DLD1 (cell line): ENCODE measurements around the gene TP53.

Source experiments
- in situ Hi-C: cut with HindIII; loops from 2 replicates; pipeline ENCODE4 v1.10.0; 2017; ENCODE audit warnings: low sequenced_read_pairs

Gene TP53

DNA sequence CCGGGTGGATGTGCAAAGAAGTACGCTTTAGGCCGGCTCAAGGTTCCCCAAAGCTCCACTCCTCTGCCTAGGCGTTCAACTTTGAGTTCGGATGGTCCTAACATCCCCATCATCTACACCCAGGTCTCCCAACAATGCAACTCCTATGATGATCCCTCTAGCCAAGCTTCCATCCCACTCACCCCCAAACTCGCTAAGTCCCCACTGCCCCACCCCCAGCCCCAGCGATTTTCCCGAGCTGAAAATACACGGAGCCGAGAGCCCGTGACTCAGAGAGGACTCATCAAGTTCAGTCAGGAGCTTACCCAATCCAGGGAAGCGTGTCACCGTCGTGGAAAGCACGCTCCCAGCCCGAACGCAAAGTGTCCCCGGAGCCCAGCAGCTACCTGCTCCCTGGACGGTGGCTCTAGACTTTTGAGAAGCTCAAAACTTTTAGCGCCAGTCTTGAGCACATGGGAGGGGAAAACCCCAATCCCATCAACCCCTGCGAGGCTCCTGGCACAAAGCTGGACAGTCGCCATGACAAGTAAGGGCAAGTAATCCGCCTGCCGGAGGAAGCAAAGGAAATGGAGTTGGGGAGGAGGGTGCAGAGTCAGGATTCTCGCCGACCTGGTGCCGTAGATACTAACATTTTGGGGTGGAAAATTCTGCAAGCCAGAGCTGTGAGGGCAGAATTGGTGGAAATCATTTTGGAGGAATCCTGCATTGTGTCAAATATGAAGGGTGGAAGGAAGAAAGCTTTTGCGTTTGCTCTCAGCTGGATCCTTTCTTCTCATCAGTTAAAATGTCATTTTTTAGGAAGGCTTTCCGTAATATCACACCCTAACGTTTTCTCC lies at the start of gene TP53:
TP53 (minus strand) TSS at position 419 of the 836 bp plus-strand sequence. CDS start 10,896 bp downstream, outside the sequence.
- in situ Hi-C loops = no loop called here

DNA sequence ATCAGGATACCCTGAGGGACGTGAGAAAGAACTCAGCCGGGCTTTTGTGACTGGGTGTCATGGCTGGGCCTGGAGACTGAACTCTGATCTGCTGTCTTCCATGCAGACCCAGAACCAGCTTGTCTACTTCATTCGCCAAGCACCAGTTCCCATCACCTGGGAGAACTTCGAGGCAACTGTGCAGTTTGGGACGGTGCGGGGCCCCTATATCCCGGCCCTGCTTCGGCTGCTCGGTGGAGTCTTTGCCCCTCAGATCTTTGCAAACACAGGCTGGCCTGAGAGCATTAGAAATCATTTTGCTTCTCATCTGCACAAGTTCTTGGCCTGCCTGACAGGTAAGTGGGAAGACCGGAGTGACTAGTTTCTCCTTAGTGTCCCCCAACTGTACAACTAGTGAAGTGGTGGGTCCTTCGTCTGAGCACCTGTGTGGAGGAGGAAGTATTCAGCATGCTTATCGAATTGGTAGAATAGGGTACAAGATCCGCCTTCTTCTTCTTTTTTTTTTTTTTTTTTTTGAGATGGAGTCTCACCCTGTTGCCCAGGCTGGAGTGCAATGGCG lies 45.8 kb upstream of the TP53 start:
- in situ Hi-C loops = no loop called here

DNA sequence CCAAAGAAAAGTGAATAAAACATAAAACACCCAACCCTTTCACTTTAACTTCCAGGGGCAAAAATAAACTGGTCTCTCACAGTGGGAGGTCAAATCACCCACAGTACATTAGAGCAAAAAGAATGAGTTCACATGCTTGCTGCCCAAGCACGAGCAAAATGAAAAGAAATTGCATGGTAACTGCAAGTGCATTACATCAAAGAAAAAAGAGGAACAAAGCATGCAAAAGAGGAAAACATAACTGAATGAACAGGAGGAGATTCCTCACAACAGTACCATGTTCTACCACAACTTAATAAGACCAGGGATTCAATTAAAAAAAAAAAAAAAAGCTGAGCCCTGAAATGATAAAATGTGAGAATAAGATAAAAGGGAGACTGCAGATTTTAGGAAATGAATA lies 42.5 kb upstream of the TP53 start:
- in situ Hi-C loops = no loop called here

DNA sequence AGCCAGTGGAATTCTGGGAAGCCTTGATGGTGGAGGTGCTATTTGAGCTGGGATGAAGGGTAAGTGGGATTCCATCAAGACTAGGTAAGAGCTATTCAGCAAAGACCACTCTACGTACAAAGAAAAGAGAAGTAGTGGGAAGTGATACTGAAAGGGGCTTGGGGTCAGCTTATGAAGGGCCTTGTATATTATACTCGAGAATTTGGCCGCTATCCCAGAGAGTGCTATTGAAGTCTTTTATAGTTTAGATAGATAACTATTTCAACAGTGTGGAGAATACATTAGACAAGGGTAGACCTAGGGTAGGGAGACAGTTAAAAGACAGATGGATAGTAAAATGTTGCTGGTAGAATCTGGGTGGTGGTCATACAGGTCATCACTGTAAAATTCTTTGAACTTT lies 40.6 kb upstream of the TP53 start:
- in situ Hi-C loops = no loop called here

DNA sequence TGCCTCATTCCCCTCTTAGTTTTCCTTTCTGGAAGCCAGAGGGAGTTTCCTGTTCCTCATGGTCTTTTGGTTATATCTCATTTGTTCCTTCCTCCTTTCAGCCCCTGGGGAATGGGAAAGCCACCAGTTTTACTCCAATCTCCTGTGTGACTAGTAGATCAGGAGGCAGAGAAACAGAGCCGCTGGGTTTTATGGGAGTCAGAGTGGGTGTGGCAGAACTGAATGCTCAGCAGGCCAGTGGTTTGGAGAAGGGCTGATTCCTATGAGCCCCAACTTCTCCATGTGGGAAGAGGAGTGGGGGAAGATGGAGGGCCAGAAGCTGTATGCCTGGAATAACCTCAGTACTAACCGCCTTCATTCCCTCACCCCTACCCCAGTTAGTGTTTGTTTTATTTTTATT lies 34.3 kb upstream of the TP53 start:
- in situ Hi-C loops = no loop called here

DNA sequence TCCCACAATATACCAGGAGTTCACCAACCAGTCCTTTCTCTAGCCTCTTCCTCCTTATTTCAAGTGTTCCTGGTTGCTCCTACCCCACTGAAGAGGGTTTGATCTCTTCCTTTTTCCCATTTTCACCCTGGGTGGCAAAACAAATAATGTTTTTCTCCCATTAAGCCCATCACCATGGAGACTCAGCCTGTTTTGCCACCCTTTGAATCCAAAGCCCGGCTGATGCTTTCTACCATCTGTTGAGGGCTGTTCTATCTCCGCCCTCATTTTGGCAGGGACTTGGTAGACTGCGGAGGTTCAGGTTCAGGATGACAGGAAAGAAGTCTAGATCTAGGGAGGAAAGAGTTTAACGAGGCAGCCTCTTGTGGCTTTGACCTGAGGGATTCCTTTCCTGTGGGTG lies 32.8 kb upstream of the TP53 start:
- in situ Hi-C loops = no loop called here

DNA sequence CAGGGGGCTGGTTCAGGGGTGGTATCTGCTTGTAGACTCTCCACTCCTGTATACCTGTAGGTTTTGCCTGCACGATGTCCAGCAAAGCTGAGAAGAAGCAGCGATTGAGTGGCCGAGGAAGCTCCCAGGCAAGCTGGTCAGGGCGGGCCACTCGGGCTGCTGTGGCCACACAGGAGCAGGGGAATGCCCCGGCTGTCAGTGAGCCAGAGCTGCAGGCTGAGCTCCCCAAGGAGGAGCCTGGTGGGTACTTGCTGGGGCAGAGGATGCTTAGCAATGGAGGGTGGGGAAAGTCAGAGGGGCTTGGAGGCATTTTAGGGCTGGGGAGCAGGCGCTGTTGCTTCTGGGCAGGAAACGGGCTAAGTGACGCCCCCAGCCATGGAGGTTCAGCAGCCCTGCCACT lies 32.4 kb upstream of the TP53 start:
- in situ Hi-C loops = no loop called here

DNA sequence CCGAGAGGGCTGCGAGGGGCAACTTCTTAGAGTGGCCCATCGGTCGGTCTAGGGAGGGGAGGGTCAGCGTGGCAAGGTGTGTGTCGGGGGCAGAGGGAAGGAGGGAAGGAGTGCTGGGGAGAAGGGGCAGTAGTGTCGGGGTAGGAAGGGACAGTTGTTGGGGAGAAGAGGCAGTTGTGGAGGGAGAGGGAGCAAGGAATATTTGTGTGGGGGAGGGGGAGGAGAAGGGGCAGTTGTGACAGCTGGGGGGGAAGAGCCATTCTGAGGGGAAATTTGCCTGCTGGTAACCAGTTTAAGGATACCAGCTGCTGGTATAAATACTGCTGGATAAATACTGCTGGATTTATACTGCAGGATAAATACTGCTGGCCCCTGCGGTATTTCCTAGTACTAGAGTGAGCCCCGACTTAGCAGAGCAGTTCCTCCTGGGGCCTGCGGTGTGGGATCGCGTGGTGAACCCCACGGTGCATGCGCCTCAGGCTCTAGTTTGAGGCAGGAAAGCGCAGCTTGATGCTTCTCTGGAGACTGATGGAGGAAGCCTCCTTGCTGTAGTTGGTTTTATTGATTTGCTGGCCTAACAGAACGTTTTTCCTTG lies 30.6 kb upstream of the TP53 start:
- in situ Hi-C loops = no loop called here

DNA sequence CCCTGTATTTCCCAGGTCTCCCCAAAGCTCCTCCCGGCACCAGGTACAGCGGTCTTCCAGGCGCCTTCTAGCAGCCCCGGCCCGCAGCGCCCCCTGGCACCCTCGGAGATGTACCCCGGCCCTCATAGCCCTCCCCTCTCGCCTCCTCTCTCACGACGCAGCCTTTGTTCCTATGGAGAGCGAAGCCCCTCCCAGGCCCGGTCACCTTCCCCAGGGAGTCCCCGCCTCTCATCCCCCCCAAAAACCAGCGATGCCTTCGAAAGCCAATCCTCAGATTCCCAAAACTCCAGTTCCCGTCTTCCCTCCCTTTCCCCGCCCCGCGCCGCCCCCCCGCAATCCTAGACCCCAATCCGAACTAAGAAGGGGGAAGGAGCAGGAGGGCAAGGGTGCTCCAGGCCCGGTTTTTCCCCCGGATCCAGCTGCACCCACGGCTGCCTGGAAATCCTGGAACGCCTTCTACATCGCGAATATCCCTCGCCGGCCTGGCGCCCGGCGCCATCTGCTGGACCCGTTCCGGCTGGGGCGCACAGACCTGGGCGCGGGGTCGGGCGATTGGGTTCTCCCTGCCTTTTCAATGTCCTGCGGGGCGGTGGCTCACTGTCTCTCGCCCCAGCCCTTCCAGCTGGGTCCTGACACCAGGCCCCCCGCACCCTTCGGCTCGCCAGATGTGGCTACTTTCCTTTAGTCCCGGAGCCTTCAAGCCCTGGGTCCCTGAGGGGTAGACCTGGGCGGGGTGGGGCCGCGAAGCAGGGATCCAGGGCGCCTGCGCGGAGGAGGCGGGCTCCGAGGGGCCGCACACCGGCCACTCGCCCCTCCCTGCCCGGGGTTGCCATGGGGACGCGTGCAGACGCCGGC lies 29.8 kb upstream of the TP53 start, which contains the start of gene DNAH2:
DNAH2 (plus strand) TSS at position 844 of the 855 bp plus-strand sequence. CDS start 1,991 bp downstream, outside the sequence.
- in situ Hi-C loops = no loop called here

DNA sequence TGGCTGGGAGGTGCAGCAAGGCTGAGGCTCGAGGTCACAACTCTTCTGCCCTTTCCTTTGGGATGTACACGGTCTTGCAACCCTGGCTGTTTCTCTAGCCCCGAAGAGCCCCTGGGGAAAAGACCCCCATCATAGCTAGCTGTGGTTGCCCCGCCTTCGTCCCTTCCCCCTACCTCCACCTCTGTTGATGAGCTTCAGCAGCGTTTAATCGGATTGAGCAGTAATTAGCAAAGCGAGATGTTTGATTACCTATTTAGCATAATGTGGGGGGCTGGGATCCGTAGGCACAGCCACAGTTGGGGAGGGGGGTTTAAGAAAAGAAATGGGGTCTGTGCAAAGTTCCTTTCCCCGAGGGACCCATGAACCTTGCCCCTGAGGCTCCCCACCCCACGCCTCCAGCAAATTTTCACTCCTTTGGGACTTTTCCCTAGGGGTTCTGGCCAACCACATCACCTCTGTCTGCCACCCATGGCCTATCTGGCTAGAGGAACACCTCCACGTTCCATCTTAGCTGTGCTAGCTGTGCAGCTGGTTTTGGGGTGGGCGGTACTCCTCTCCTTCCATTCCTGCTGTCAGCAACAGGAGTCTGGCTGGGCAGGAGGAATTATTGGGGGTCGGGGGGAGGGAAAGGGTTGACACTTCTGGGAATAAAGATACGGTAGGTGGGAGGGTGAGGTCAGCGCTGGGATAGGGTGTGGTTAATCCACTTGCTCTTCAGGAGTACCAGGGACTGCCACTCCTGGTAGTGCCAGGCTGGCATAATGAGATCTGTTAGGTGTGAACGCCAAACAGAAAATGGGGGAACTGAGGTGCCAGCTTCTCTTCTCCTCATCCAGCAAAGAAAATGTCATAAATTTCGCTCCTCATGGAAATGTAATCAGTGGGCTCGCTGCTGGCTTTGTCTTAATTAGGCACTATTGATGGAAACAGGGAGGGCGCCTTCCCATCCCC lies 28.9 kb upstream of the TP53 start:
- in situ Hi-C loops = no loop called here

DNA sequence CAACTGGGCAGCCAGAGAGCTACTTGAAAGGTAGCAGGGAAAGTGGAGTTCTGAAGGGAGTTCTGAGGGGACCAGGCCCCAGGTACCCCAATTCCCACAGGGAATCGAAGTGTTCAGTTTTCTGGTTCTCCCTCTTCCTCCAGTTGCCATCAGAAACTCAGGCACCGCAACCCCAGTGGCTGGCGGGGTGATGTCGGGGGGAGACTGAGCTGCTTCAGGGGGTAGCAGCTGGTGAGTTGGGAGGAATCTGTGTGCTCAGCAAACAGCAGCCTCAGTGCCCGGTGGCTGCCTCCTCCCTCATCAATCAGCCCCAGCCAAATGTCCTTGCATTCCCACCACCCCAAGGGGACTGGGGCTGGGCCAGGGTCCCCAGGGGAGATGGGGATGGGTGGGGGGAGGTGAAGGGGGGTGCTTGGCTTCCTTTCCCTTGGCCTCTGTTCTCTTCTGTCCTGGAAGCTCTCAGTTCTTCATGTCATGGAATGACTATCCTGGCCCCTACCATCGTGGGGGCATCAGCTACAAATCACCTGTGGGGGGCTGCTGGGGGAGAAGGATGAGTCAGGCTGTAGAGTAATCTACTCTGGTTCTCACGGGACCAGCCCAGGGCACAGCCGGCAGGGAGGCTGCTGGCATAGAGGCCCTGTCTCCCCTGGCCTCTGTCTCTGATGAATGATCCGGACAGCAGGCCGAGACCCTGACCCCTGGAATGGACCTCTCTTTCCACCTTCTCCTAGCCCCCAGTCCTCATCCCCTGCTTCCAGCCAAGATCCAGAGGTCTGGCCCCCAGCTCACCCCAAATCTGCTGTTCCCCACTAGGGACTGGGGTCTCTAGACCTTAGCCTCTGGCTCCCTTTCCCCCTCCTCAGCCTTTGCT lies 27.7 kb upstream of the TP53 start:
- in situ Hi-C loops = no loop called here

DNA sequence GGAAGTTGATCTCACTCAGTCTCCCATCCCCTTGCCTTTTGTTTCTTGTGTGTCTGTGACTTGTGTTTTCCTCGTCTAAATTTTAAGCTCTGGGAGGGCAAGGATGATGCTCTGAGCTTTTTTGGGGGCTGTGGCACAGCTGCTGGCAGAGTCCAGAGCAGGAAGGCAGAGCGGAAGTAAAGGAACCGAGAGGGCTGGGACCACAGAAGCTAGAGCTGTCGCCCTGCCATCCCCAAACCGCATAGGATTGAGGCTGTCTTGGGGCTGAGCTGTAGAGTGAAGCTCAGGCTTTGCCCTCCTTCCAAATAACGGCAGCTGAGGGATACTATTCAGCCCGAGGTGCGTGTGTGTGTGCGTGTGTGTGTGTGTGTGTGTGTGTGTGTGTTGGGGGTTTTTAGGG lies 26.5 kb upstream of the TP53 start:
- in situ Hi-C loops = no loop called here

DNA sequence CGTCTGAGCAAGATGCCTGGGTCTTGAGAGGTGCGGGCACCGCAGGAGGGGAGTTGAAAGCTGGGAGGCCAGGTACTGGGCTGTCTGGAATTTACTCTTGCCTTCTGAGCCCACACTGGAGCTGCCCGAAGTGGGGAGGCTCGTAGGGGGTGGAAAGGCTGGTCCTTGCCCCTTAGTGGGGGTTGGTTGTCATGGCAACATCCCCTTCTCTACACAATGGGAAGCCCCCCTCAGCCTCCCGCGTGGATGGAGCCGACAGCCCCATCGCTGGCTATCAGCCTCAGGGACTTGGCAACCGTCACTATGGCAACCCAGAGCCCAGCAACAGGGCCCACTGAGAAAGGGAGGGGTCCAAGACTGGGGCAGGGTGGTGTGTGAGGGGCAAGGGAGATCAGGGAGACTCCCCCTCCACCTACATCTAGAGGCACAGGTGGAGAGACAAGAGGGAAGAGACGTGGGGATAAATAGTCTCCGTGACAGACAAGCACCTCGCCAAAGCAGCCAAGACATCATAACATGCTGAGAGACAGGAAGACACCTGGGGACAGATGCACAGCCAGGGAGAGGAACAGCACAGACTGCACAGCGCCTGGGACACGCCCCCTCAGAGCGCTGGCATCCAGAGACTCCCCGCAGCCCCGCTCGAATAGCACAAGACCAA lies 25.0 kb upstream of the TP53 start:
- in situ Hi-C loops = no loop called here

DNA sequence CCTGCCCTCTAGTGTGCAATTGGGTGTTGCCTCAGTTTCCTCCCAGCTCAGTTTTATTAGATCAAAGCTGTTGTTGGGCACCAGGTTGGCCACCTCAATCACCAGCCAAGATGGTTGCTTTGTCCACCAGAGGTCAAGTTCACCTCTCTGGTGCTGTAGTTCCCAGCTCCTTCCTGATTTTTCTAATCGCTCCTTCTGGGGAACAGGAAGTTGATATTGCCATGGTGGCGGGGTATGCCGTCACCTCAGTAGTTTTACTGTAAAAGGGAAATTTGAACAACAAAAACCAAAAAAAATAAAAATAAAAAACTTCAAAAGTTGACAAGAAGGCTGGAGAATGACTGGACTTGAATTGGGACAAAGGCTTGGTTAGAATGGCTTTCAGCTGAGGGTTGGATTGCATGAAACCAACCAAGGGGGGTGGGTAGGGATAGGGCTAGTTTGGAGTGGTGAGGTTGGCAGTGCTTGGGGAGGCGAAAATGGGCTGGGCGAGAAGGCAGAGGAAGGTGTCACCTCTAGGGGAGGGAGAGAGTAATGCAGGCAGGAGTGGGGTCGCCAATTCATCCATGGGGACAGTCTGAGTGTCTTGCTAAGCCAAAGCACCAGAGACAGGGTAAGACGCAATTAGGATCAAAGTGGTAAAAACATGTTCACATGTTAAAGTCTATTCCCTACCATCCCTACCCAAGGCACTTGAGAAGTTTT lies 23.9 kb upstream of the TP53 start:
- in situ Hi-C loops = no loop called here

DNA sequence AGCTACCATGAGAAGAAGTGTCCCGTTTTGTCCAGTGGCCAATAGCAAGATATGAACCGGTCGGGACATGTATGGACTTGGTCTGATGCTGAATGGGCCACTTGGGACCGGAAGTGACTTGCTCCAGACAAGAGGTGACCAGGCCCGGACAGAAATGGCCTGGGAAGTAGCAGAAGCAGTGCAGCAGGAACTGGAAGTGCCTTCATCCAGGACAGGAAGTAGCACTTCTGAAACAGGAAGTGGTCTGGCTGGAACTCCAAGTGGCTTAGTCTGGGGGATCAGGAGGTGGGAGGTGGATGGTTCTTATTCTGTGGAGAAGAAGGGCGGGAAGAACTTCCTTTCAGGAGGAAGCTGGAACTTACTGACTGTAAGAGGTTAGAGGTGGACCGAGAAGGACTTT lies 23.0 kb upstream of the TP53 start:
- in situ Hi-C loops = no loop called here

DNA sequence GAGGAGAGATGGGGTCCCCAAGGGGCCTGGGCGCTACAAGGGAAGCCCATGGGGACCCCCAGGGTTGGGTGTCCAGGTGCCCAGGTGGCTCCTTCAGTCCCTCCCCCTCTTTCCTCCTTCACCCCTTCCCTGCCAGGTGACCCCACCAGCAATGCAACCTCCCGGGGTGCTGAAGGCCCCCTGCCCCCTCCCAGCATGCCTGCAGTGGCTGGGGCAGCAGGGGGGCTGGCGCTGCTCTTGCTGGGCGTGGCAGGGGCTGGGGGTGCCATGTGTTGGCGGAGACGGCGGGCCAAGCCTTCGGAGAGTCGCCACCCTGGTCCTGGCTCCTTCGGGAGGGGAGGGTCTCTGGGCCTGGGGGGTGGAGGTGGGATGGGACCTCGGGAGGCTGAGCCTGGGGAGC lies 21.7 kb upstream of the TP53 start:
- in situ Hi-C loops = no loop called here

DNA sequence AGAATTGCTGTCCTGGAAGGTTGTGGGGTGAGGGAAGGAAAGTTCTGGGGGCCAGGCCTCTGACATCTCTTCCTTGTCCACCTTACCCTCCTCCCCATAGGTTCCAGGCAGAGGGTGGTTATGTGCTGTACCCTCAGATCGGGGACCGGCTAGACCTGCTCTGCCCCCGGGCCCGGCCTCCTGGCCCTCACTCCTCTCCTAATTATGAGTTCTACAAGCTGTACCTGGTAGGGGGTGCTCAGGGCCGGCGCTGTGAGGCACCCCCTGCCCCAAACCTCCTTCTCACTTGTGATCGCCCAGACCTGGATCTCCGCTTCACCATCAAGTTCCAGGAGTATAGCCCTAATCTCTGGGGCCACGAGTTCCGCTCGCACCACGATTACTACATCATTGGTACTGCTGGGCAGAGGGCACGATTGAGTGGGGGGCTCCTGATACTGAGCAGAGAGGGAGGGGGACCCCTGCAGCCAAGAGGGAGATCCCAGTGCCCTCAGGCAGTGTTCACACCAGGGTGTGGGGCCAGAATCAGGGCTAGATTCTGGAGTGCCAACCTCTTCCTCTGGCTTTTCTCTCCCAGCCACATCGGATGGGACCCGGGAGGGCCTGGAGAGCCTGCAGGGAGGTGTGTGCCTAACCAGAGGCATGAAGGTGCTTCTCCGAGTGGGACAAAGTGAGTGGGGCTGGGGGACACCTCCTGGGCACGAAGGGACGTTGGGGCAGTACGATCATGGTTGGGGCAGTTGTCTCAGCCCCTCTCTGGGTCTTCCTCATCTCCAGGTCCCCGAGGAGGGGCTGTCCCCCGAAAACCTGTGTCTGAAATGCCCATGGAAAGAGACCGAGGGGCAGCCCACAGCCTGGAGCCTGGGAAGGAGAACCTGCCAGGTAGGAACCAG lies 20.8 kb upstream of the TP53 start:
- in situ Hi-C loops = no loop called here
